ENCODE data around the gene EHBP1.

DNA sequence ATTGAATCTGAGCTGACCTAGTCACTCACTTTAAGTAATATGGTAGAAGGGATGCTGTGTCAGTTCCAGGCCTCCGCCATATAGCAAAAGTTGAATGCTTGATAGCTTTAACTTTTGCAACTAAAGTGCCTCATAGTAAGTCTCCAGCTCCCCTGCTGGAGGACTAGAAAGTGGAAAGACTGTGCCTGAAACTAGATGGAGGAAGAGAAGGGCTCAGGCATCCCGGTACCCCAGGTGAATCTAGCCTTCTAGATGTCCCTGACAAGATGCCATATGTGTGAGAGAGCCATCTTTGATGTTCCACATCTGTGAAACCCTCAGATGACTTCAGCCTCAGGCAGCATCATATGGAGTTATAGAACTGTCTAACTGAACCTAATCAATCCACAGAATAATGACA, 366.2 kb downstream of the EHBP1 start:
- TF ChIP-seq, protein P1, sequence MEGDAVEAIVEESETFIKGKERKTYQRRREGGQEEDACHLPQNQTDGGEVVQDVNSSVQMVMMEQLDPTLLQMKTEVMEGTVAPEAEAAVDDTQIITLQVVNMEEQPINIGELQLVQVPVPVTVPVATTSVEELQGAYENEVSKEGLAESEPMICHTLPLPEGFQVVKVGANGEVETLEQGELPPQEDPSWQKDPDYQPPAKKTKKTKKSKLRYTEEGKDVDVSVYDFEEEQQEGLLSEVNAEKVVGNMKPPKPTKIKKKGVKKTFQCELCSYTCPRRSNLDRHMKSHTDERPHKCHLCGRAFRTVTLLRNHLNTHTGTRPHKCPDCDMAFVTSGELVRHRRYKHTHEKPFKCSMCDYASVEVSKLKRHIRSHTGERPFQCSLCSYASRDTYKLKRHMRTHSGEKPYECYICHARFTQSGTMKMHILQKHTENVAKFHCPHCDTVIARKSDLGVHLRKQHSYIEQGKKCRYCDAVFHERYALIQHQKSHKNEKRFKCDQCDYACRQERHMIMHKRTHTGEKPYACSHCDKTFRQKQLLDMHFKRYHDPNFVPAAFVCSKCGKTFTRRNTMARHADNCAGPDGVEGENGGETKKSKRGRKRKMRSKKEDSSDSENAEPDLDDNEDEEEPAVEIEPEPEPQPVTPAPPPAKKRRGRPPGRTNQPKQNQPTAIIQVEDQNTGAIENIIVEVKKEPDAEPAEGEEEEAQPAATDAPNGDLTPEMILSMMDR (tag by site-specific recombination; IDR thresholded peaks at IDR 0.05) = no peak
- TF ChIP-seq, protein P2, sequence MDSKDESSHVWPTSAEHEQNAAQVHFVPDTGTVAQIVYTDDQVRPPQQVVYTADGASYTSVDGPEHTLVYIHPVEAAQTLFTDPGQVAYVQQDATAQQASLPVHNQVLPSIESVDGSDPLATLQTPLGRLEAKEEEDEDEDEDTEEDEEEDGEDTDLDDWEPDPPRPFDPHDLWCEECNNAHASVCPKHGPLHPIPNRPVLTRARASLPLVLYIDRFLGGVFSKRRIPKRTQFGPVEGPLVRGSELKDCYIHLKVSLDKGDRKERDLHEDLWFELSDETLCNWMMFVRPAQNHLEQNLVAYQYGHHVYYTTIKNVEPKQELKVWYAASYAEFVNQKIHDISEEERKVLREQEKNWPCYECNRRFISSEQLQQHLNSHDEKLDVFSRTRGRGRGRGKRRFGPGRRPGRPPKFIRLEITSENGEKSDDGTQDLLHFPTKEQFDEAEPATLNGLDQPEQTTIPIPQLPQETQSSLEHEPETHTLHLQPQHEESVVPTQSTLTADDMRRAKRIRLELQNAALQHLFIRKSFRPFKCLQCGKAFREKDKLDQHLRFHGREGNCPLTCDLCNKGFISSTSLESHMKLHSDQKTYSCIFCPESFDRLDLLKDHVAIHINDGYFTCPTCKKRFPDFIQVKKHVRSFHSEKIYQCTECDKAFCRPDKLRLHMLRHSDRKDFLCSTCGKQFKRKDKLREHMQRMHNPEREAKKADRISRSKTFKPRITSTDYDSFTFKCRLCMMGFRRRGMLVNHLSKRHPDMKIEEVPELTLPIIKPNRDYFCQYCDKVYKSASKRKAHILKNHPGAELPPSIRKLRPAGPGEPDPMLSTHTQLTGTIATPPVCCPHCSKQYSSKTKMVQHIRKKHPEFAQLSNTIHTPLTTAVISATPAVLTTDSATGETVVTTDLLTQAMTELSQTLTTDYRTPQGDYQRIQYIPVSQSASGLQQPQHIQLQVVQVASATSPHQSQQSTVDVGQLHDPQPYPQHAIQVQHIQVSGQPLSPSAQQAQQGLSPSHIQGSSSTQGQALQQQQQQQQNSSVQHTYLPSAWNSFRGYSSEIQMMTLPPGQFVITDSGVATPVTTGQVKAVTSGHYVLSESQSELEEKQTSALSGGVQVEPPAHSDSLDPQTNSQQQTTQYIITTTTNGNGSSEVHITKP (tag by site-specific recombination; IDR thresholded peaks at IDR 0.05) = no peak
- TF ChIP-seq ZNF423 (tag by site-specific recombination; IDR thresholded peaks at IDR 0.05) (no peak), ZNF621 (tag by site-specific recombination; IDR thresholded peaks at IDR 0.05) (no peak), ZNF394 (tag by site-specific recombination; IDR thresholded peaks at IDR 0.05; ENCODE audit: borderline replicate concordance) (no peak), ZNF133 (tag by site-specific recombination; IDR thresholded peaks at IDR 0.05) (no peak), ZNF510 (tag by site-specific recombination; IDR thresholded peaks at IDR 0.05; ENCODE audit: insufficient replicate concordance) (no peak), ZBTB8A (tag by site-specific recombination; IDR thresholded peaks at IDR 0.05) (no peak), SP3 (tag by site-specific recombination; IDR thresholded peaks at IDR 0.05) (no peak), ZSCAN30 (tag by site-specific recombination; IDR thresholded peaks at IDR 0.05) (no peak)
- TF ChIP-seq, protein P3, sequence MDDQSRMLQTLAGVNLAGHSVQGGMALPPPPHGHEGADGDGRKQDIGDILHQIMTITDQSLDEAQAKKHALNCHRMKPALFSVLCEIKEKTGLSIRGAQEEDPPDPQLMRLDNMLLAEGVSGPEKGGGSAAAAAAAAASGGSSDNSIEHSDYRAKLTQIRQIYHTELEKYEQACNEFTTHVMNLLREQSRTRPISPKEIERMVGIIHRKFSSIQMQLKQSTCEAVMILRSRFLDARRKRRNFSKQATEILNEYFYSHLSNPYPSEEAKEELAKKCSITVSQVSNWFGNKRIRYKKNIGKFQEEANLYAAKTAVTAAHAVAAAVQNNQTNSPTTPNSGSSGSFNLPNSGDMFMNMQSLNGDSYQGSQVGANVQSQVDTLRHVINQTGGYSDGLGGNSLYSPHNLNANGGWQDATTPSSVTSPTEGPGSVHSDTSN (CRISPR knock-in tag; IDR thresholded peaks at IDR 0.05) = no peak
